Lower leg skin (tissue), 4 donors: Measurements from ENCODE around the gene NHP2. TPM values are rescaled to one million over a fixed set of nuclear protein-coding genes. Genes with fewer than 3 reads are reported as not detected.
A peak's percentile ranks its signal among the peaks of the same experiment; 100 is the strongest.

Experiments used
- DNase-seq, 2 donors: peaks; one replicate each; pipeline ENCODE4 v3.0.0-alpha.2; 2019; ENCODE audit warnings: low spot score in 2 of 2
- H3K4me3 ChIP-seq: fragments of 200-600 bp; sonication (generic); 2 replicates; pipeline ENCODE4 v1.5.1; 2017; ENCODE audit warnings: mild to moderate bottlenecking, low read depth; ENCODE audit not compliant: poor library complexity, severe bottlenecking
- POLR2A ChIP-seq, 2 donors: fragments of 450-650 bp; IDR thresholded peaks; one replicate each; pipeline ENCODE4 v1.6.1; 2016 to 2017; ENCODE audit warnings: antibody characterized with exemption in 2 of 2, mild to moderate bottlenecking in 1 of 2, moderate library complexity in 1 of 2
- WGBS, 2 donors: methylation state at CpG; one replicate each; pipeline ENCODE4 v1.1.5; 2018; 5-methylcytosine and 5-hydroxymethylcytosine counted together
- intact Hi-C: fragments of 100-400 bp; cut with DNase I; formaldehyde crosslinking; loops from one replicate; pipeline ENCODE4 v1.15.0; 2023; ENCODE audit warnings: low total_unique reads
- total RNA-seq, 4 donors: library from RNA; depleted of rRNA; stranded (reverse); fragments of >200 nt; gene quantifications; one replicate each; pipeline ENCODE4 v1.1.0, GENCODE V29; 2016
- TF ChIP-seq, protein P1 (sequence below), 3 donors: fragments of 450-650 bp; IDR thresholded peaks; one replicate each; pipeline ENCODE4 v1.5.1; 2016; ENCODE audit warnings: antibody characterized with exemption in 3 of 3, mild to moderate bottlenecking in 3 of 3, moderate library complexity in 2 of 3

NHP2 gene
- total RNA-seq, 4 donors from 2014 or later: 169 to 210 (median 199) TPM

GRCh38 chr5:178126556-178126955 lies 27.1 kb downstream of the NHP2 start:
- no peak overlapping the region for H3K4me3 ChIP-seq
- intact Hi-C loops: no loop called here
- 71 to 82% methylated on average over 3 of the region's 3 CpGs for WGBS, 2 donors
- no peak for TF ChIP-seq POLR2A (IDR thresholded peaks at IDR 0.05)
- TF ChIP-seq, protein P1, sequence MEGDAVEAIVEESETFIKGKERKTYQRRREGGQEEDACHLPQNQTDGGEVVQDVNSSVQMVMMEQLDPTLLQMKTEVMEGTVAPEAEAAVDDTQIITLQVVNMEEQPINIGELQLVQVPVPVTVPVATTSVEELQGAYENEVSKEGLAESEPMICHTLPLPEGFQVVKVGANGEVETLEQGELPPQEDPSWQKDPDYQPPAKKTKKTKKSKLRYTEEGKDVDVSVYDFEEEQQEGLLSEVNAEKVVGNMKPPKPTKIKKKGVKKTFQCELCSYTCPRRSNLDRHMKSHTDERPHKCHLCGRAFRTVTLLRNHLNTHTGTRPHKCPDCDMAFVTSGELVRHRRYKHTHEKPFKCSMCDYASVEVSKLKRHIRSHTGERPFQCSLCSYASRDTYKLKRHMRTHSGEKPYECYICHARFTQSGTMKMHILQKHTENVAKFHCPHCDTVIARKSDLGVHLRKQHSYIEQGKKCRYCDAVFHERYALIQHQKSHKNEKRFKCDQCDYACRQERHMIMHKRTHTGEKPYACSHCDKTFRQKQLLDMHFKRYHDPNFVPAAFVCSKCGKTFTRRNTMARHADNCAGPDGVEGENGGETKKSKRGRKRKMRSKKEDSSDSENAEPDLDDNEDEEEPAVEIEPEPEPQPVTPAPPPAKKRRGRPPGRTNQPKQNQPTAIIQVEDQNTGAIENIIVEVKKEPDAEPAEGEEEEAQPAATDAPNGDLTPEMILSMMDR (IDR thresholded peaks at IDR 0.05): no peak
- DNase-seq: no peak

DNA sequence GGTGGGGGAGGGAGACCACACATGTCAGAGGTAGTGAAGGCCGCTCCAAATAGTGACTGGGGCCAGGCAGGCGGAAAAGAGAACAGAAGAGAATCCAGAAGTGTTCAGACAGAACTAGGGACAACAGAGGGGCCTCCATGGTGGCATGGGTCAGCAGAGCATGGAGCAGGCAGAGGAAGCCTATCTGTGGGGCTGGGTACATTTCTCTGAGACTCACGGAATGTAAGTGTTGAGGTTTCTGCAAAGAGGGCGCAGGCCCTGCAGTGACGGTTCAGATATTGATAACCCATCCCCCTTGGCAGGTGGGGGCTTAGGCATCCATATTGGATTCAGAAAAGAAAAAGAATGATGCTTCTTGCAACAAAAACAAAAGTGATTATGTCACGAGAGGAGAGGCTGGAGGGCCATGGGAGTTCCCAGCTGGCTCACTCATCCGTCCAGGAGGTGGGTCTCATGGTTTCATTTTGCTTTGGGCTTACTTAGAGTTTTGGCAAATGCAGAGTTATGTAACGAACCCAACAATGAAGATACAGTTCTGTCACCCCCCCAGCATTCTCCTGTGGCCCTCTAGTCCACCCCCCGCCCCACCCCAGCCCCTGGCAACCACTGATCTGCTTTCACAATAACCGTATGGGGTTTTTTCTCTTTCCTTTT lies 28.3 kb downstream of the NHP2 start:
- TF ChIP-seq, protein P1 (IDR thresholded peaks at IDR 0.05): no peak
- TF ChIP-seq POLR2A (IDR thresholded peaks at IDR 0.05): no peak
- 63 to 68% methylated on average over 10 of the region's 10 CpGs for WGBS, 2 donors
- no peak for DNase-seq
- no peak overlapping the region for H3K4me3 ChIP-seq
- intact Hi-C loops: no loop called here

- DNase-seq: peak in 1 of 2 donors; percentile 91
- WGBS, 2 donors: 56% methylated on average over 12 to 14 of the region's 18 CpGs
Observed at GRCh38 chr5:178123966-178124925, 29.4 kb downstream of the NHP2 start.

DNA sequence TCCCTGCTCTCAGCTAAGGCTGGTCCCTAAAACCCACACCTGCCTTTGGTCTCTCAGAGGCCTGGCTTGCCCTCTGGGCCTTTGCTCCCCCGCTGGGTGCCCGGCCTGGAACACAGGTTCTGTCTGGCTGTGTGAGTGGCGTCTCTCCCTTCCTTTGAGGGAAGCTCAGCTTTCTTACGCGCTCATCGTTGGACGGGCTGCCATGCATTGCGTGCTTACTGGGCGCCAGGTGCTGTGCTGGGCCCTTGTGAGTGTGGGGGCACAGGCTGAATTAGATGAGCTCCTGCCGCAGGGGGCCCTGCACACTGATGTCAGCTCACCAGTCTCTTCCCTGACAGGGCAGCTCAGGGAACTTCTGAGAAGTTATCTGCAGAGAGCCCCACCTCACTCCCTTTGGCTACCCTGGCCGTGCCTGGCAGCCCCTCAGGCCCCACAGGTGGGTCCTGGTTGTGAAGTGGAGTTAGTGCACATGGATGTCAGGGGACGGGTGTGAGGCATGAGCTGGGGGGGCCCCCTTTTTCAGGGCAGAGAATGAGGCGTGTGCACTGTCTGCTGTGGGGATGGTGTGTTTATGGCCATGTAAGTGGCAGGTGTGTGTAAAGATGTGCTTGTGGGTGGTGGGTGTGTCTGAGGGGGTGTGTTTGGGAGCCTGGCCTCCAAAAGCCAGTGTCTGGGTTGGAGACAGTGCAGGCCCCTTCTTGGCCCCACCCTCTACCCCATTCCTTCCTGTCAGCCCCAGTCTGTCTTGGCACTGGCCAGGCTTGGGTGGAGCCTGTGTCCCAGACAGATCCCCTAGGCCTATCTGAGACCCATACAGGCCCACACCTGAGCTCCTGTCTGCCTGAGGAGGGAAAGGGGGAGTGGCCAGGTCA lies 30.4 kb downstream of the NHP2 start:
- TF ChIP-seq POLR2A (IDR thresholded peaks at IDR 0.05): no peak
- intact Hi-C loops: no loop called here
- peak in 1 of 2 donors; percentile 87 for DNase-seq
- WGBS, 2 donors: 76 to 82% methylated on average over 12 to 13 of the region's 13 CpGs
- H3K4me3 ChIP-seq: no peak overlapping the region

More at GRCh38 chr5:178123966-178124925, 29.4 kb downstream of the NHP2 start:
- intact Hi-C loops: no loop called here
- TF ChIP-seq POLR2A (IDR thresholded peaks at IDR 0.05): no peak
- TF ChIP-seq, protein P1 (IDR thresholded peaks at IDR 0.05): no peak
- no peak overlapping the region for H3K4me3 ChIP-seq

DNA sequence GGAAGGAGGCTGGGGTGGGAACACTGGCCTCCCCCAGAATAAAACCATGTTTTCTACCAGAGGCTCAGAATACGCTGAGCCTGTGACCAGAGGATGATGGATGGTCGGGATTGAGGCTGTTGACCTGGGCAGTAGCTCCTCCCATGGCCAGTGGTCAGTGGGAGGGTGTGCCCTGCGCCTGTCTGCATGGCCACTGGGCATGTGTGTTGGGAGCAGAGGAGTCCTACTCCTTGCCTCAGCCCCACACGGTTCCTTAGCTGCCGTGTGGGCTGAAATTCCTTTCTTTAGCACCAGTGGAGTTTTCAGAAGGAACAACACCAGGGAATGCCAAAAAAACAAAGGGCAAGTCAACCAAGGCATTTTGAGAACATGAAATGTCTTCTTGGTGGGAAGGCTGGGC lies 31.3 kb downstream of the NHP2 start:
- intact Hi-C loops: no loop called here
- TF ChIP-seq, protein P1 (IDR thresholded peaks at IDR 0.05): no peak
- DNase-seq: no peak
- WGBS, 2 donors: 69 to 87% methylated on average over 5 of the region's 5 CpGs
- no peak overlapping the region for H3K4me3 ChIP-seq
